GDM1 (cell line): Measurements from ENCODE around the gene LRRK1.

Experiments
- DNase-seq: peaks from one replicate; lab custom pipeline; 2025; lab: John Stamatoyannopoulos, UW

The LRRK1 gene

DNA sequence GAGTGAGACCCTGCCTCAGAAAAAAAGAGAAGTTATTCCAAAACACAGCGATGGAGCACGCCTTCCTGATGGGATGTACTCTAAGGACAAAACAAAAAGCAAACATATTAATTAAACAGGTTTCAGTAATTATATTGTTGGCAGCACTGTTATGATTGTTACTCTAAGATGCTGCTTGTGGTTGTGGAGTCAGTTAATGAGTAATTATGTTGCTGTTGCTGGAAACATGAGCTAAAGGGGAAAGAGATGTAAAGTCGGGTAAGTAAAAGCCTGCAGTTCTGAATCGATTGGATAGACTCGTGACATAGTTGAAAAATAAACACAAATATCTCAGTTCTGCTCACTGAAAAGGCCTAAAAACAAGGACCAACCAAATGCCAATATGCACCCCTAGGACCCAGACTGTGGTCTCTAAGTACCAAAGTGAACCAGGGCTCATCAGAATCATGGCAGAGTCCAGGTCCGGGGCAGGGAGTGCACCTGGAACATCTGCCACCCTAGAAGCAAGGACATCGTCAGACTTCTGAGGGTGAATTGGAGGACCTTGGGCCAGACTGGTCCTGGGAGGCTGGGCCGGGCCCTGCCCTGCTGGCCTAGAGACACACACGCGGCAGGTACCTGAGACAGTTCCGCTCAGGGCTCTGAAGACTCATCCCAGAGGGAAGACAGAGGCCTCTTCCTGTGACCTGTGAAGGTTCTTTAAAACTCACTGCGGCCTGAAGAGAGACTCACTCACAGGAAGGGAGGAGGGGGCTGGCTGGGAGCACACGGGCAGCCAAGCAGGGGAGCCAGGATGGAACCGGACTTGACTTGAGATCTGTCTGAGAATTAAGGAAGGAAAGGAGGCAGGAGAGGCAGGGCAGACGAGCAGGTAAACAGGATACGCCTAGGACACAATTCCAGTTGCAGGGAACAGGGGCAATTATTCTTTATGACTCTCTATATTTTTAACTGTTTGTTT lies 140.5 kb downstream of the LRRK1 start:
- no peak for DNase-seq

DNA sequence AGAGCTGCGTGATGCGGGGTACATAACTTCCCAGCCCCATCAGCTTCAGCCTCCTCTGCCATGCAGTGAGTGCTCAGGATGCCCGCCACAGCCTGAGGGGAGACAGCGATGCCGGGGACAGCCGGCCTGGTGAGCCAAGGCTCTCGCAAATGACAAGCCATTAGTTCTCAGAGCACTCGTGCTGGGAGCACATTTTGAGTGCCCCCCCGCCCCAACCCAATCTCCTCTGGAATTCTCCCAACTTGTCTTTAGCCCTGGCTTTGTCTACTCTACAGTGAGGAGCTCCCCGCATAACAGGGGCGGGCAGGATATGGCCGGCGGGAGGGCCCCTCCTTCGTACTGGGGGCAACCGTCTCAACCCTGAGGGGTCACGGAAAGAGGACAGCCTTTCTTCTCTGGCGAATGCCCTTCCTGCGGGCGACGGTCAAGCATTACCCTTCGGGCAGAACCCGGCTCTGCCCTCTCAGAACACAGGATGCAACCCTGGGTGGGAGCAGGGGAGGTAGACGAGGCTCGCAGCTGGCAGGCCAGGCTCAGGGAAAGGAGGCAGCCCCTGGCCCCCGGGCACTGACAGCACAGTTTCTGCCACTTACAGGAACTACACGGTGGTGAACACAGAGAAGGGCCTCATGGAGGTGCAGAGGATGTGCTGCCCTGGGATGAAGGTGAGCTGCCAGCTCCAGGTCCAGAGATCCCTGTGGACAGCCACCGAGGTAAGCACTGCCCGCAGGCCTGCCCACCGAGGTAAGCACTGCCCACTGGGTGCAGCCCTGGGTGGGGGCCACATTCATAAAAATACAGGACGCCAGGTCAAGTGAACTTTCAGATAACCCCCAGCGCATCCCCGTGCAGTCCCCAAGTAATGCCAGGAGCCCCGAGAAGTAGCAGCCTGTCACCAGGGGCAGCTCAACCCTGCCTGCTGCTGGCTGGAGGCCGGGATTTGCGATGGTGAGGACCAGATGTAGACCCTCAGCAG lies 141.7 kb downstream of the LRRK1 start:
- DNase-seq: no peak

DNA sequence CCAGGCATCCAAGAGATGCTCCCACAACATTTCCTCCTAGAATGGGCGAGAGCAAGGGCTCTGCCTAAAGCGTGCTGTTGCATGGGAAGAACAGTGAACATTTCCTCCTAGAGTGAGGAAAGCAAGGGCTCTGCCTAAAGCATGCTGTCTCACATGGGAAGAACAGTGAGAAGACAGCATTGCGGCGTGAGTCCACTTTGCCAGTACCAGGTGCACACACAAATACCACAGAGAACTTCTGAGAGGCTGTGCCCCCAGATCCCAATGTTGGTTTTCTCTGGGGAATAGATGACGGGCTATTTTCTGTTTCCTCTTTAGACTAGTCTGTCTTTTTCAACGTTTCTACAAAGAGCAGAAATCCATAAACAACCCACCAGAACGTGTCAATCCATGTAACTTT lies 142.9 kb downstream of the LRRK1 start:
- no peak for DNase-seq

DNA sequence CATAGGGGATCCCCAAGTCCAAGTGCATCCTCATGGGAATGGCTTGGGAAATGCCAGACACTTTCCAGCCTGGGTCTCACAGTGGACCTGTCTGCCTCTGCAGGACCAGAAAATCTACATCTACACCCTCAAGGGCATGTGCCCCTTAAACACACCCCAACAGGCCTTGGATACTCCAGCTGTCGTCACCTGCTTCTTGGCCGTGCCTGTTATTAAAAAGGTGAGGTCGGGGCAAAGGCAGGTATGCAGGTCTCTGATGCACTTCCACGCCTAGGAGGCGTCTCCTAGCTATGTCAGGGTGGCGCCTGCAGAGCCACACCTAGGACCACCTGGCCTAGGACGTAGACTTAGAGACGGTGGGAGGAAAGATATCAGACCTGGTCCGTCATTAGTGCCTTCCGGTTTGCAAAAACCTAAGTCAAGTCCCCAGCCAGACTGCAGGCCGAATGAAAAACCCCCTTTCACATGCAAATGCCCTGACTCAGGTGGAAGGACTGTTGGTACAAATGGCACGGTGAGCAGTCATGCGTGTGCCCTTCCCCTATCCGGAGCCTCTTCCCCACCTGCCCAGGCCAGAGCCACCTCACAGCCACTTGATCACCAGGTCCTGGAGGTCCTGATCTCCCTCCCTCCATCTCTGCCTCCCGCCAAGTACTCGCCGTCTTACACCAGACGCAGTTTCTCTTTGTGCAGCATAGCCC lies 143.5 kb downstream of the LRRK1 start:
- no peak for DNase-seq

DNA sequence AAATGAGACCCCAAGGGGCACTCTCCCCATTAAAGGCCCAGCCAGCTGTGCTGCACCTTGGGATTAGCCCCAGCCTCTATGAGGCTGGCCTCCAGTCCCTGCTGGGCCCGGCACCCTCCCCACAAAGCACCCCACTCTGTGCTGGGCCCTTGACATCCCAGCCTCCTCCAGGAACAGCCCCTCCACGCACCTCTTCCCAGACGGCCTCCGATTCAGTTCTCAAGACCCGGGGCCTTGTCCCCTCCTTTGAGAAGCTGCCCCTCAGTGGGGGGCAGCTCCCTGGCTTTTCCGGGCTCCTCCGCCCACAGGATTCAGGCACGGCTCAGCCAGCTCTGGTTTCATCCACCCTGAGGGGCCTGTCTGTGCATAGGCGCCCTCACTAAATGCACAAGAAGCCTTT lies 144.1 kb downstream of the LRRK1 start:
- DNase-seq: no peak

DNA sequence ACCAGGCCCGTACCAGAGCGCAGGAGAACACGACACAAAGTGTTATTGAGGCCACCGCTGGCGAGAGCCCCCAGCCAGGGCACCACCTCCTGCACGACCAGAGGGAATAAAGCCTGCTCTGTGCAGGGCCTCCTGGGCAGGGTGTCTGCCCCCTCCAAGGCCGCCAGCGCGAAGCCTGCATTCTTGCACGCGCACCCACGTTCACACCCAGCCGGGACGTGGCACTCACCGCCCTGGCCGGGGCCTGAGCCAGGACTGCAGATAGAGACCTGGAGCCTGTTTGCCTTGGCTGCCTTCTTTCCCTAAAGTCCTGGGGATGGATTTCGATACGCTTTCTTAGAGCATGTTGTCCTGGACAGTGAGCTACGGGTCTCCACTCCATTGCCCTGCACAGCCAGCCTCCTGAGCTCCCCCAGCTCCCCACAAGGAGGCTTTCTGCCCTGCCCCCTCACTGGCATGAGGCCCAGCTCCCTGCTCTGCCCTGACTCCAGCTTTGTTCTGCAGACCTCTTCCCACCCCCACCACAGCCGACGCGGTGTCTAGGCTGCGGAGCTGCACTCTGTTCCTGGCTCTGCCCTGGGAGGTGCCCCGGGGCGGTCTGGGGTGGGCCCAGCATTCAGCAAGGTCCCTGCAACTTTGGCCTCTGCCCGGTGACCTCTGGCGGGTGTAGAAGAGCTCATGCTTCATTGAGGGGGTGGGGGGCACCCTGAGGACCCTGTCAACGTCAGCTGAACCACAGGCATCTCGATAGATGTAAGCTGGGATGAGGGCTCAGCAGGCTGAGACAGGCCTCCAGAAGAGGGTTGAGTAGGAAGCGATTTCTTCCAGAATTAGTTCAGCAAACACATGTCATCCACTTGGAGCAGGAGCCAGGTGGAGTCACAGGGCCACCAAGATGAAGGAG lies 145.0 kb downstream of the LRRK1 start:
- DNase-seq: no peak

DNA sequence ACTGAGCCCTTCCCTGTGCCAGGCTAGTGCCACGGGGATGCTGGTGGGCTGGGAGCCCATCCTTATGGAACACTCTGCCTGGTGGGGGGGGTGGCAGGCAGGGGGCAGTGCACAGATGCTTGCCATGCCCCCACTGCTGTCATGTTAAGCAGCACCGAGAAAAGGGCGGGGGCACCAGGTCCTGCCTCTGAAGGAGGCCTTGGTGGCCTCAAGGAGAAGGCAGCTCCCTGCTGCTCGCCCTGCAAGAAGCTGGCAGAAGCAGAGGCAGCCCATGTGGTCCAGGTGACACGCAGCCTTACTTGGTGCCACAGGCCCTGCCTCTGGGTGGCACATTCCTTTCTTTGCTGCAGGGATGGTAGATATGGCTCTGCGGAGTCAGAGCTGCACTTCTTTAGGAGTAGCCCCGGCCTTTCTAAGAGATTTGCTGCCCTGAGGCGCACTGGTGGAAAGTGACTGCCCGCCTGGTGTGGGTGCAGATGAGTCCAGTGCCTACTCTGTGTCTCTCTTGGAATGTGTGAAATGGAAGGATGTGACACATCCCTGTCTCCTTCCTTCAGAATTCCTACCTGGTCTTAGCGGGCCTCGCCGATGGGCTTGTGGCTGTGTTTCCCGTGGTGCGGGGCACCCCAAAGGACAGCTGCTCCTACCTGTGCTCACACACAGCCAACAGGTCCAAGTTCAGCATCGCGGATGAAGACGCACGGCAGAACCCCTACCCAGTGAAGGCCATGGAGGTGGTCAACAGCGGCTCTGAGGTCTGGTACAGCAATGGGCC lies 145.8 kb downstream of the LRRK1 start:
- no peak for DNase-seq

DNA sequence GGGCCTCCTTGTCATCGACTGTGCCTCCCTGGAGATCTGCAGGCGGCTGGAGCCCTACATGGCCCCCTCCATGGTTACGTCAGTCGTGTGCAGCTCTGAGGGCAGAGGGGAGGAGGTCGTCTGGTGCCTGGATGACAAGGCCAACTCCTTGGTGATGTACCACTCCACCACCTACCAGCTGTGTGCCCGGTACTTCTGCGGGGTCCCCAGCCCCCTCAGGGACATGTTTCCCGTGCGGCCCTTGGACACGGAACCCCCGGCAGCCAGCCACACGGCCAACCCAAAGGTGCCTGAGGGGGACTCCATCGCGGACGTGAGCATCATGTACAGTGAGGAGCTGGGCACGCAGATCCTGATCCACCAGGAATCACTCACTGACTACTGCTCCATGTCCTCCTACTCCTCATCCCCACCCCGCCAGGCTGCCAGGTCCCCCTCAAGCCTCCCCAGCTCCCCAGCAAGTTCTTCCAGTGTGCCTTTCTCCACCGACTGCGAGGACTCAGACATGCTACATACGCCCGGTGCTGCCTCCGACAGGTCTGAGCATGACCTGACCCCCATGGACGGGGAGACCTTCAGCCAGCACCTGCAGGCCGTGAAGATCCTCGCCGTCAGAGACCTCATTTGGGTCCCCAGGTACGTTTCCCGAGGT lies 146.5 kb downstream of the LRRK1 start:
- no peak for DNase-seq

DNA sequence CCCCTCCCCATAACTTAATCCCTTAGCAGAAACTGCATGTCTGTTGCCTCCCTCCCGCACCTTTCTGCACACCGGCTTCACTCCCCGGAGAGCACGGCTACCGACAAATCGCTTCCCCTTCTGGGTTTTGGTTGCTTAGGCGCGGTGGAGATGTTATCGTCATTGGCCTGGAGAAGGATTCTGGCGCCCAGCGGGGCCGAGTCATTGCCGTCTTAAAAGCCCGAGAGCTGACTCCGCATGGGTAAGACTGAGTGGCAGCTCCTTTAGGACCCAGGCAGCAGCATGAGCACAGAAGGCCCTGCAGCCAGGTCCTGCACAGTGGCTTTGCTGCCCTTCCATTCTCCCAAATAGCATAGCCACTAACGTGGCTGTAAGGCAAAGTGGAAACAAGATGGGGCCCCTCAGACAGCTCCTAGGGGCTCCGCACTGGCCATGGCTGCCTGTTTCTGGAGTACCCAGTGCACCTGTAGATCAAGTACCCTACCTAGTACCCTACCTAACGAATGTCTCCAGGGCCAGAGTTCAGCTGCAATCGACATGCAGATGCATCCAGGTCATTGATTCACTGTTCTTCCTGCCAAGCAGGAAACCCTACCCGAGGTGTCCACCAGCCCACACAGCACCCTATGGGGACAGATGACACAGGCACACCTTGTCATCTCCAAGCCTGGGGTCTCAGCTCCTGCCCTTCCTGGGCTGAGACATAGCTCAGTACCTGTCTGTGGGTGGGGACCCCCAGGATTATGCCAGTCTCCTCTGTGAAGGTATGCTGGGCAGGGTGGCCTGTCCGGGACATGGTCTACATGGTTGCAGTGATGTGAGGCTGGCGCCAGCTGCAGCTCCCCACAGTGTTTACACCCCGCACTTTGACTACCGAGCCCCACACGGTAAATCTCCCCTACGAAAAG lies 147.6 kb downstream of the LRRK1 start:
- no peak for DNase-seq

DNA sequence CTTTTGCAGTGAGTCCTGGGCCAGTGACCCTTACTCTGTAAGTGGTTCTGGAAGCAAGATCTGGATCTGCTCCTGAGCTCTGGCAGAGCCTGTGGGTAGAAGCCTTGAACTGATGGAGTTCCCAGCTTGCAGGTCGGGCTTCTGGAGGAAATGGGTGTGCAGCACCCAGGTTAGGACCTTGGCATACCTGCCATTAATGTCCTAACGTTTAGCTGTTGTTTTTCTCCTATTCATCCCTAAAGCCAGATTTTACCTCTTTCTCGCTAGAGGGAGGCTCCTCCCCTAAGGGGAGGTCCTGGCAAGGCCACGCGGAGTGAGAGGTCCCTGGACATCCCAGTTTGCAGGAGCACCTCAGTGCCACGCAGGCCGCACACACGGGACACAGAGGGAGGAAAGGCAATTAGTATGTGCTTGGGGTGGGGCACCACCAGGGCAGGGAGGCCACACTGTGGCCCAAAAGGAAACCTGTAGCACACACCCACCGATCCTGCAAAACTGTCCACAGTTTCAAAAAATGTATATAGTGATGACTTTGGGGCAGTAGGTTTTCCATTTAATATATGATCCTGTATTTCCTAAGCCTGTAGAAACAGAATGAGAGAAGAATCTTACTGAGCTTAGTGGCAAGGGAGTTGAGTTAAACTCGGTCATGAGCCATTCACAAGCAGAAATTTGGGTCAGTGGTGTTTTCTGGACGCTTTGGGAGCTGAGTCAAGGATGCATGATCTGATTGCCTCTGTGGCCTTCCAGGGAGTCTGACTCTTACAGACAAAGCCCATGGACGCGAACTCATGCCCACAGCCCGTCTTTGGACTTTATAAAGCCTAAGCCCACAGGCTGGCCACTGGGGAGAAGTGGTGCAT lies 148.7 kb downstream of the LRRK1 start:
- no peak for DNase-seq

DNA sequence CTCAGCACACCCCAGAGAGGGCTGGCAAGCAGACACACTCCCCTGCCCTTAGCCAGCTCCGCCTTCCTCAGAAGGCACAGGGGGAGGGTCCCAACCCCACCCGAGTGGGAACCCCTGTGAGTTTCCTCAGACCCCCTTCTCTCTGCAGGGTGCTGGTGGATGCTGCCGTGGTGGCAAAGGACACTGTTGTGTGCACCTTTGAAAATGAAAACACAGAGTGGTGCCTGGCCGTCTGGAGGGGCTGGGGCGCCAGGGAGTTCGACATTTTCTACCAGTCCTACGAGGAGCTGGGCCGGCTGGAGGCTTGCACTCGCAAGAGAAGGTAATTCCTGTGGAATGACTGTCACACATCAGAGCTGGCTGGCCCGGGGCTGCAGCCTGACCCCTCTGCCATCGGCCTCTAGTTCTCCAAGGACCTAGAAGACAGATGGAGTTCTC lies 149.4 kb downstream of the LRRK1 start:
- DNase-seq: no peak

DNA sequence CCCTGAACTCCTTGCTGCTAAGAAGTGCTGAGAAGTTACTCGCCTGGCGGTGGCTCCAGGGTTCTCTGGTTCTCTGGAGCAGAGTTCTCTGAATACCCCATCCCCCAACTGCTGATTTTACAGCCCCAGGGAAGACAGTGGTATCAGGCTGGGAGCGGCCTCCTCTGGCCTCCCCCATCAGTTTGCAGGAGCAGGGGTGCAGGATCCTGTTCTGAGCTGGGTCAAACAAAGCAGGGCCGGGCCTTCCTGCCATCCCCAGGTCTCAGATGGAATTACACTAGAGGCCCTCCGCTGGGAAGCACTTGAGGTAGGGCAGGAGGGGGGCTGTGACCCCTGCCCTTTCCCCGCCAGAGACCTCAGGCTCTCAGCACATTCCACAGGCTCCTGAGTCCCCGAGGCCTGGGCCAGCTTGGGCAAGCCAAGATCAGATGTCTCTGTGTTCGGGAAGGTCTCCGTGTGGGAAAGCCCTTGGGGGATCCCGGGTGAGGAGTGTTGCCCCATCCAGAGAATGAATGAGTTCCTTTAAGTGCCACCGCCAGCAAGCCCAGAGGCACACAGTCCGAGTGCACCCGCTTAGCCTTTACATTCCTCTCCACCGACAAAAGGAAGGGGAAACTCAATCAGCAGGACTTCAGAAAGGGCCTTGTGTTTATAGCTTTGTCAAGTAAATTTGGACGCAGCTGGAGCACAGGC lies 149.9 kb downstream of the LRRK1 start:
- no peak for DNase-seq

DNA sequence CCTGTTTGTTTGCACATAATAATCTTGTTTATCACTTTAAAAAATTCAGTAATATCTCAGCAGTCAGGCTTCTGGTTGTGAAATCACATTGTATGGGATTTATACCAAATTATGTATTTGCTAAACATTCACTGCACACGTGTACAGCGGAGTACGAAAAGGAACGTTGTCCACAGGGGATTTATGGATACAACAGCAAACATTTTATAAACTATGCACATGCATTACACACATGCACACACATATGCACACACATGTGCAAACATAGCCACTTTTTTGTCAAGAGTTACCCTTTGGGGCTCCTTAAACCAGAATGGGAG lies 150.5 kb downstream of the LRRK1 start:
- DNase-seq: no peak

DNA sequence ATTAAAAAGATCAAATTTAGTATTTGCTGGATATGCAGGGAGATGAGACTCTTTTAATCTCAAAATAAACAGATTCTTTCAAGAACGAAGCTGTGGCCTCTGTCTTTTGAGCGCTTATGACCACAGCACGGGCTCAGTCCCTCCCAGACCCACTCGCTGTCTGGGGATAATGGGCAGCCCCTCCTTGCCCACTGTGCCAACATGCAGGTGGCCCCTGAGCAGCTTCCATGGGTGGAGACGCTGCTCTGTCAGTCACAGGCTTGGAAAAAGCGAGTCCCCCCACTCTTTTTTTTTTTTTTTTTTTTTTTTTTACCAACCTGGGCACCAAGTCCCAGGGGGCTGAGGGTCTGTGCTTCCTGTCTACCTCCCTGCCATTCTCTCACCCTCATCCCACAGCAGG lies 150.9 kb downstream of the LRRK1 start:
- no peak for DNase-seq

DNA sequence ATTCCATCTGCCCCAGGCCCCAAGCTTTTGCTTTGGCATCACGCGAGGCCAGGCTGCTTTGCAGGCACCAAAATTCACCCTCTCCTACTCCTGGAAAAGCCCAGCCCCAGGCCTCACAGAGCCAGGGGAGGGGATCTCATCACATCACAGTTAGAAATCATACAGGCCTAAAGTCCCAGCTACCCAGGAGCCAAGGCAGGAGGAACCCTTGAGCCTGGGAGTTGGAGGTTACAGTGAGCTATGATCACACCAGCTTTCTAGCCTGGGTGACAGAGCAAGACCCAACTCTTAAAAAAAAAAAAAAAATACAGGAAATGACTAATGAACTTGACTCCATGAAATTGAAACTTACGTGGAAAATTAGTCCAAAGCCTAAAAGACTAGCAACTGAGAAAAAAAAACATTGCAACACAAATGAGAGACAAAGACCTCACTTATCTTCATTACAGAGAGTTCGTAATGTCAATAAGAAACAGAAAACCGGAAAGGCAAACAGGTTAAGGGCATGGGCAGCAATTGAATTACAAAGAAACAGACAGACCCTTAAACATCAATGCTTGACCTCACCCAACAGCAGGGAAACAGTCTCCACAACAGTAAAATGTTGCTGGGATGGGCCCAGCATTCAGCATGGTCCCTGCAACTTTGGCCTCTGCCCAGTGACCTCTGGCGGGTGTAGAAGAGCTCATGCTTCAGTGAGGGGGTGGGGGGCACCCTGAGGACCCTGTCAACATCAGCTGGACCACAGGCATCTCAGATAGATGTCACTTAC lies 151.5 kb downstream of the LRRK1 start:
- DNase-seq: no peak

DNA sequence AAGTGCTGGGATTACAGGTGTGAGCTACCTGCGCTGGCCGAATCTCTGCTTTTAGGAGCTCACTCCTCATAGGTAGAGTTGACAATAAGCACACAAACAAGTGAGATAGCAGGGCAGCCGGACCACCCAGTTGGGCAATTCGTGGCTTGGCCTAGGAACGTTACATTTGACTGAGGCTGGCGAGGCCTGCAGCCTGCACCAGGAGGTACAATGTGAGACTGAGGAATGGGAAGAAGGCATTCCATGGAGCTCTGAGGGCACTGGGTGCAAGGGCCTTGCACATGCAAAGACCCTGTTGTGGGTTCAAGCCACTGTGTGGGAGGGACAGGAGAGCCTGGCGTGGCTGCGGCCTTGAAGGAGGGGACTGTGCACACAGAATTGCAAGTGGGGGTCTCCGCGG lies 152.5 kb downstream of the LRRK1 start:
- no peak for DNase-seq
